Measurements from ENCODE around the gene JMJD8. TPM values are rescaled to one million over a fixed set of nuclear protein-coding genes. Genes with fewer than 3 reads are reported as not detected.

Gene JMJD8
- total RNA-seq, 4 donors from 2014 or later, result 40.0 to 261 (median 58.6) TPM

DNA sequence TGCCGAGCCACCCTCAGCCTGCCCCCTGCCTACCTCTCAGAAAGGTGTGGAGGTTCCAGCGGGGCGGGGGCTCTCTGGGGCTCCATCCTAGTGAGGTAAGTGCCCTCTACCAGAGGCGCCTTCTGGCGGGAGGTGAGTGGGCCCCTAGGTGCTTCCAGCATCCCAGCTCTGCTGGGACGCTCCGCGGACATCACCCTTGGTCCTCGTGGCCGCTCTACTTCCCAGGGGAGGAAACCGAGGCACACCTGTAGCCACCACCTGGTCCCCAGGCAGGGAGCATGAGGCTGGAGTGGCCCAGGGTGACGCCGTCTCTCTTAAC lies 41.1 kb downstream of the JMJD8 start:
- H3K9me3 ChIP-seq, result no peaks in the 10 kb centered on the region
- DNase-seq, result no peak
- peak overlapping the region; percentile 84 to 96 (median 88) for H3K4me3 ChIP-seq
- H3K27ac ChIP-seq, result peak overlapping the region; percentile 93 to 96 (median 95)
- in situ Hi-C loops (cut with MboI; ENCODE audit: low pct_ligation_motif_present in 1 of 4, low pct_unique_long_range_greater_than_20kb in 1 of 4, low sequenced_read_pairs in 3 of 4) (no loop called here), intact Hi-C loops (cut with DNase I; ENCODE audit: low total_unique reads) (no loop called here)
- peaks cover 35 to 59% (median 58%) of the 10 kb centered on the region in 4 donors for H3K4me1 ChIP-seq
- 66% methylated on average over 9 of the region's 13 CpGs; no CpG with 5 or more reads in 1 of the 2 donors for WGBS, 2 donors (ENCODE audit: low coverage in 1 of 2)
- no peaks in the 10 kb centered on the region for H3K27me3 ChIP-seq
- TF ChIP-seq POLR2A (IDR thresholded peaks at IDR 0.05), result no peak
- TF ChIP-seq, protein P1, sequence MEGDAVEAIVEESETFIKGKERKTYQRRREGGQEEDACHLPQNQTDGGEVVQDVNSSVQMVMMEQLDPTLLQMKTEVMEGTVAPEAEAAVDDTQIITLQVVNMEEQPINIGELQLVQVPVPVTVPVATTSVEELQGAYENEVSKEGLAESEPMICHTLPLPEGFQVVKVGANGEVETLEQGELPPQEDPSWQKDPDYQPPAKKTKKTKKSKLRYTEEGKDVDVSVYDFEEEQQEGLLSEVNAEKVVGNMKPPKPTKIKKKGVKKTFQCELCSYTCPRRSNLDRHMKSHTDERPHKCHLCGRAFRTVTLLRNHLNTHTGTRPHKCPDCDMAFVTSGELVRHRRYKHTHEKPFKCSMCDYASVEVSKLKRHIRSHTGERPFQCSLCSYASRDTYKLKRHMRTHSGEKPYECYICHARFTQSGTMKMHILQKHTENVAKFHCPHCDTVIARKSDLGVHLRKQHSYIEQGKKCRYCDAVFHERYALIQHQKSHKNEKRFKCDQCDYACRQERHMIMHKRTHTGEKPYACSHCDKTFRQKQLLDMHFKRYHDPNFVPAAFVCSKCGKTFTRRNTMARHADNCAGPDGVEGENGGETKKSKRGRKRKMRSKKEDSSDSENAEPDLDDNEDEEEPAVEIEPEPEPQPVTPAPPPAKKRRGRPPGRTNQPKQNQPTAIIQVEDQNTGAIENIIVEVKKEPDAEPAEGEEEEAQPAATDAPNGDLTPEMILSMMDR (IDR thresholded peaks at IDR 0.05), result no peak
- no peak for TF ChIP-seq POLR2AphosphoS5 (IDR thresholded peaks at IDR 0.05)
- TF ChIP-seq EP300 (IDR thresholded peaks at IDR 0.05; ENCODE audit: low read depth), result no peak
- H3K36me3 ChIP-seq, result no peaks in the 10 kb centered on the region

DNA sequence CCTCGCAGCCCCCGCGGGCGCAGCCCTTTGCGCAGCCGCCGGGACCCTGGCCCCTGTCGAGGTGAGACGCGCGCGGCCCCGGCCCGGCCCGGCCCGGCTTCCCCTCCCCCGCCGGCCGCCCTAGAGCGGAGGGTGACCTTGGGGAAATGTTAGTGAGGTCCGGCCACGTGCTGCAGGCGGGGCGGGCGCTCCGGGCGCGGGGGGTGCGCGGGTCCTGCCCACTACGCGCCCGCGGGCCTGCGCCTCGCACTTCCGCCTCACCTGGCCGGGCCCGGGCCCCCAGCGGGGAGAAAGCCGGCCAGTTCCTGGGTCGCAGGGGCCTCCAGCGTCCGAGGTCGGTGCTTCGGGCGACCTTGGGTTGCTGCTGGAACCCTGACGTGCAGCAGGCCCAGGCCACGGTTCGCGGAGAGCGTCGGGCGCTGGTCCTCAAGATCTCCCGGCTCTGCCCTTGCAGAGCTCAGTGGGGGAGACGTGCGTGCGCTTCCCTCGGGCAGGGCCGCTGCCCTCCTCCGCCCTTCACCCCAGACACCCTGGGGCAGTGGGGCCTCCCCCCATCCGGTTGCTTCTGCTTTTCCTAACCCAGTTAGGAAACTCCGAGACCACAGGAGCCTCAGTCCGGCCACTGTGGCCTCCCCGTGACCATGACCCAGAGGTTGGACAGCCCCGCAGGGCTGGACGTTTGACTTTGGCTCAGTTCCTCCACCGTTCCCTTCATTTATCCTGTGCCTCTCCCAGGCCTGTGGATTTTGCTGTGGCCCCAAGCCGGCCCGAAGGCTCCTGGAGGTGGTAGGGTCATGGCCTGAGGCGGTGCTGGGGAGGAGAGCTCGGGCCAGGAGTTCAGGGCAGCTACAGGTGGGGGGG lies 41.7 kb downstream of the JMJD8 start:
- peak; percentile 86 for DNase-seq
- in situ Hi-C loops (cut with MboI; ENCODE audit: low pct_ligation_motif_present in 1 of 4, low pct_unique_long_range_greater_than_20kb in 1 of 4, low sequenced_read_pairs in 3 of 4), result no loop called here
- H3K4me3 ChIP-seq, result peak overlapping the region; percentile 84 to 96 (median 88)

DNA sequence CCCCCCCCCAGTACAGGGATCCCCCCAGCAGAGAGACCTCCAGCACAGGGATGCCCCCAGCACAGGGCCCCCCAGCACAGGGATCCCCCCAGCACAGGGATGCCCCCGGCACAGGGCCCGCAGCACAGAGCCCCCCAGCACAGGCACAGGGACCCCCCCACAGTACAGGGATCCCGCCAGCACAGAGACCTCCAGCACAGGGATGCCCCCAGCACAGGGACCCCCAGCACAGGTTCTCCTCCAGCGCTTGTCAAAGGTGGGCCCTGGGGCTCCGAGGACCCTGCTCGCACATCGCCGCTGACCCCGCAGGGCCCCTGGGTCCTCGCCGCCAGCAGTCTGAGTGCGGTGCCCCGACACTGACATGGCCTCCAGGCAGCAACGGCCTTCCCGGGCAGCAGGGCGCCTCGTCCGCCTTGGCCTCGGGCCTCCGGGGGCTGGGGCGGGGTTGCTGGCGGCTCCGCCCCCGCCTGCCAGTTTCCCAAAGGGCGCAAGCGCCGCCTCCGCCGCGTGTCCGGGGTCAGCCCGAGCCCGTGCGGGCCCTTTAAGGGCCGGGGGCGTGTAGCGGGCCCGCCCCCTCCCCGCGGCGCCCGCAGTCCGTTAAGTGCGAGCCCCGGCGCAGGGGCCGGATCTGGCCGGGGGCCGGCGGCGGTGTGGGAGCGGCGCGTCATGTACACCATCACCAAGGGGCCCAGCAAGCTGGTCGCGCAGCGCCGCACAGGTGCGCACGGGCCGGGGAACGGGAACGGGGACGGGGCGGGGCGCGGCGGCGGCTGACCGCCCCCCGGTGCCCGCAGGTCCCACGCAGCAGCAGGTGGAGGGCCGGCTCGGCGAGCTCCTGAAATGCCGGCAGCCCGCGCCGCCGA lies 42.6 kb downstream of the JMJD8 start, which contains the start of gene MCRIP2:
Gene MCRIP2 (plus strand): TSS at position 503 of the 863 bp plus-strand sequence. CDS start 164 bp downstream, at position 667.
- Histone ChIP-seq H3K36me3 (no peaks in the 10 kb centered on the region), H3K9me3 (no peaks in the 10 kb centered on the region), H3K4me3 (peak within 1 kb of the TSS; percentile 84 to 96 (median 88)), H3K4me1 (peaks cover 23 to 52% (median 50%) of the 10 kb centered on the region in 4 donors), H3K27ac (peak within 1 kb of the TSS; percentile 93 to 96 (median 95)), H3K27me3 (no peaks in the 10 kb centered on the region)
- 1% methylated on average over 42 of the region's 81 CpGs; no CpG with 5 or more reads in 1 of the 2 donors for WGBS, 2 donors (ENCODE audit: low coverage in 1 of 2)
- TF ChIP-seq POLR2A (IDR thresholded peaks at IDR 0.05) (peak; percentile 81), POLR2AphosphoS5 (IDR thresholded peaks at IDR 0.05) (peak; percentile 36 to 86 (median 82)), EP300 (IDR thresholded peaks at IDR 0.05; ENCODE audit: low read depth) (no peak)
- TF ChIP-seq, protein P1 (IDR thresholded peaks at IDR 0.05), result no peak
- peak; percentile 93 for DNase-seq
- intact Hi-C loops (cut with DNase I; ENCODE audit: low total_unique reads) (no loop called here), in situ Hi-C loops (cut with MboI; ENCODE audit: low pct_ligation_motif_present in 1 of 4, low pct_unique_long_range_greater_than_20kb in 1 of 4, low sequenced_read_pairs in 3 of 4) (no loop called here)

More for the DNA sequence above, 41.7 kb downstream of the JMJD8 start:
- 6% methylated on average over 62 of the region's 72 CpGs; no CpG with 5 or more reads in 1 of the 2 donors for WGBS, 2 donors (ENCODE audit: low coverage in 1 of 2)
- Histone ChIP-seq H3K9me3 (no peaks in the 10 kb centered on the region), H3K4me1 (peaks cover 32 to 57% (median 57%) of the 10 kb centered on the region in 4 donors), H3K27ac (peak overlapping the region; percentile 93 to 96 (median 95)), H3K27me3 (no peaks in the 10 kb centered on the region), H3K36me3 (no peaks in the 10 kb centered on the region)
- TF ChIP-seq POLR2A (IDR thresholded peaks at IDR 0.05), result peak; percentile 61
- TF ChIP-seq EP300 (IDR thresholded peaks at IDR 0.05; ENCODE audit: low read depth), result no peak
- TF ChIP-seq, protein P1 (IDR thresholded peaks at IDR 0.05), result no peak
- peak in 2 of 3 donors; percentile 48 to 64 for TF ChIP-seq POLR2AphosphoS5 (IDR thresholded peaks at IDR 0.05)
- intact Hi-C loops (cut with DNase I; ENCODE audit: low total_unique reads), result no loop called here

Measured in transverse colon (tissue), 4 donors.